Measurements from ENCODE around the gene MALRD1. TPM values are rescaled to one million over a fixed set of nuclear protein-coding genes. Genes with fewer than 3 reads are reported as not detected.

MALRD1 gene
- total RNA-seq, 4 donors from 2014 or later = 0.33 to 7.5 (median 1.1) TPM

- no peak for DNase-seq (ENCODE audit: extremely low spot score)
- intact Hi-C loops (cut with DNase I) = no loop called here
- H3K4me1 ChIP-seq = no peaks in the 10 kb centered on the region
- no peak for TF ChIP-seq EP300 (IDR thresholded peaks at IDR 0.05)
- no peak for TF ChIP-seq POLR2AphosphoS5 (IDR thresholded peaks at IDR 0.05)
- TF ChIP-seq CTCF (IDR thresholded peaks at IDR 0.05) = no peak
- TF ChIP-seq POLR2A (IDR thresholded peaks at IDR 0.05; ENCODE audit: low read depth) = no peak
- H3K4me3 ChIP-seq = no peak overlapping the region
- H3K9me3 ChIP-seq = no peaks in the 10 kb centered on the region
- no peaks in the 10 kb centered on the region for H3K36me3 ChIP-seq
- no peak overlapping the region for H3K27ac ChIP-seq (replicated peaks in 1 of 4)
- H3K27me3 ChIP-seq = no peaks in the 10 kb centered on the region
- 49% methylated on average over 2 of the region's 2 CpGs for WGBS
These were observed 318.6 kb downstream of the MALRD1 start for GRCh38 chr10:19367176-19367575.

GRCh38 chr10:19373988-19374387 lies 325.4 kb downstream of the MALRD1 start:
- Histone ChIP-seq H3K27ac (replicated peaks in 1 of 4) (no peak overlapping the region), H3K9me3 (no peaks in the 10 kb centered on the region), H3K4me3 (no peak overlapping the region), H3K27me3 (no peaks in the 10 kb centered on the region), H3K4me1 (no peaks in the 10 kb centered on the region), H3K36me3 (no peaks in the 10 kb centered on the region)
- no peak for DNase-seq (ENCODE audit: extremely low spot score)
- intact Hi-C loops (cut with DNase I) = no loop called here
- no peak for TF ChIP-seq EP300 (IDR thresholded peaks at IDR 0.05)
- TF ChIP-seq POLR2AphosphoS5 (IDR thresholded peaks at IDR 0.05) = no peak
- TF ChIP-seq POLR2A (IDR thresholded peaks at IDR 0.05; ENCODE audit: low read depth) = no peak
- TF ChIP-seq CTCF (IDR thresholded peaks at IDR 0.05) = no peak
- 59% methylated on average over 3 of the region's 3 CpGs for WGBS

GRCh38 chr10:19385846-19386450 lies 337.3 kb downstream of the MALRD1 start:
- no peak for TF ChIP-seq EP300 (IDR thresholded peaks at IDR 0.05)
- no peak for TF ChIP-seq CTCF (IDR thresholded peaks at IDR 0.05)
- no peak for TF ChIP-seq POLR2A (IDR thresholded peaks at IDR 0.05; ENCODE audit: low read depth)
- TF ChIP-seq POLR2AphosphoS5 (IDR thresholded peaks at IDR 0.05) = no peak
- intact Hi-C loops (cut with DNase I) = no loop called here
- no peak overlapping the region for H3K4me3 ChIP-seq

GRCh38 chr10:19408924-19409323 lies 360.3 kb downstream of the MALRD1 start:
- intact Hi-C loops (cut with DNase I) = no loop called here
- WGBS = 88% methylated on average over 1 of the region's 1 CpG
- no peak for DNase-seq (ENCODE audit: extremely low spot score)
- Histone ChIP-seq H3K9me3 (no peaks in the 10 kb centered on the region), H3K27me3 (no peaks in the 10 kb centered on the region), H3K36me3 (no peaks in the 10 kb centered on the region), H3K27ac (replicated peaks in 1 of 4) (no peak overlapping the region), H3K4me3 (no peak overlapping the region), H3K4me1 (no peaks in the 10 kb centered on the region)
- no peak for TF ChIP-seq POLR2AphosphoS5 (IDR thresholded peaks at IDR 0.05)
- TF ChIP-seq EP300 (IDR thresholded peaks at IDR 0.05) = no peak
- no peak for TF ChIP-seq POLR2A (IDR thresholded peaks at IDR 0.05; ENCODE audit: low read depth)
- TF ChIP-seq CTCF (IDR thresholded peaks at IDR 0.05) = no peak

More at GRCh38 chr10:19385846-19386450, 337.3 kb downstream of the MALRD1 start:
- Histone ChIP-seq H3K36me3 (no peaks in the 10 kb centered on the region), H3K4me1 (no peaks in the 10 kb centered on the region), H3K9me3 (peaks cover 0 to 6% (median 0%) of the 10 kb centered on the region in 4 donors), H3K27ac (replicated peaks in 1 of 4) (no peak overlapping the region), H3K27me3 (no peaks in the 10 kb centered on the region)
- DNase-seq (ENCODE audit: extremely low spot score) = no peak
- 75% methylated on average over 3 of the region's 3 CpGs for WGBS

- intact Hi-C loops (cut with DNase I) = loop anchor here (10.0 kb wide), 1 partner anchor 1444 kb away; no protein-coding TSS in a partner anchor
- WGBS = 78% methylated on average over 2 of the region's 2 CpGs
- H3K4me3 ChIP-seq = no peak overlapping the region
- H3K27me3 ChIP-seq = no peaks in the 10 kb centered on the region
- H3K36me3 ChIP-seq = no peaks in the 10 kb centered on the region
- H3K4me1 ChIP-seq = no peaks in the 10 kb centered on the region
- no peak for DNase-seq (ENCODE audit: extremely low spot score)
- TF ChIP-seq CTCF (IDR thresholded peaks at IDR 0.05) (peak in 1 of 3 experiments; percentile 3), POLR2A (IDR thresholded peaks at IDR 0.05; ENCODE audit: low read depth) (no peak)
- no peaks in the 10 kb centered on the region for H3K9me3 ChIP-seq
- no peak overlapping the region for H3K27ac ChIP-seq (replicated peaks in 1 of 4)
These were observed 362.5 kb downstream of the MALRD1 start for GRCh38 chr10:19411119-19411518.
